Keratinocyte (primary cell): ENCODE data around the gene UQCR10. TPM values are rescaled to one million over a fixed set of nuclear protein-coding genes. Genes with fewer than 3 reads are reported as not detected.

Source experiments
- DNase-seq: peaks from one replicate; pipeline ENCODE4 v3.0.0-alpha.2; 2011; ENCODE audit warnings: low read depth, missing footprints, low spot score
- FAIRE-seq: peaks from 2 replicates; lab custom pipeline; 2011; peaks lifted over from hg19 to GRCh38; lab: Jason Lieb, UNC
- H2AFZ ChIP-seq: 2 replicates; pipeline ENCODE4 v1.6.0; 2012; ENCODE audit warnings: low read length, control low read depth, inconsistent platforms; ENCODE audit not compliant: control insufficient read depth
- H3K27ac ChIP-seq: 2 replicates; pipeline ENCODE4 v1.5.1; 2011; ENCODE audit warnings: low read length; ENCODE audit not compliant: control insufficient read depth, insufficient read depth
- H3K27me3 ChIP-seq: 3 replicates; pipeline ENCODE4 v1.6.0; 2011; ENCODE audit warnings: low read length; ENCODE audit not compliant: control insufficient read depth, insufficient read depth; ENCODE audit errors: extremely low read depth
- H3K36me3 ChIP-seq, 2 experiments: 2 replicates in 1 of 2; 3 replicates in 1 of 2; pipeline ENCODE4 v1.5.1; 2011; ENCODE audit warnings: low read length in 2 of 2, mild to moderate bottlenecking in 1 of 2; ENCODE audit not compliant: control insufficient read depth in 2 of 2, insufficient read depth in 2 of 2; ENCODE audit errors: extremely low read depth in 1 of 2
- H3K4me1 ChIP-seq: 3 replicates; pipeline ENCODE4 v1.5.1; 2011; ENCODE audit warnings: low read length; ENCODE audit not compliant: control insufficient read depth, insufficient read depth; ENCODE audit errors: extremely low read depth
- H3K4me2 ChIP-seq: 3 replicates; pipeline ENCODE4 v1.6.0; 2011; ENCODE audit warnings: low read depth, low read length; ENCODE audit not compliant: control insufficient read depth, insufficient read depth; ENCODE audit errors: extremely low read depth
- H3K4me3 ChIP-seq, 3 experiments: fragments of 200-600 bp in 1 of 3; sonication (generic) in 1 of 3; 2 replicates in 2 of 3; 3 replicates in 1 of 3; pipeline ENCODE4 v1.5.1; 2011 to 2016; ENCODE audit warnings: low read length in 3 of 3, mild to moderate bottlenecking in 3 of 3, control low read depth in 2 of 3, inconsistent platforms in 1 of 3, low read depth in 1 of 3, mixed read lengths in 1 of 3, mixed run types in 1 of 3, moderate library complexity in 1 of 3; ENCODE audit not compliant: control insufficient read depth in 2 of 3, insufficient read depth in 2 of 3; ENCODE audit errors: extremely low read depth in 1 of 3
- H3K79me2 ChIP-seq: 2 replicates; pipeline ENCODE4 v1.6.0; 2012; ENCODE audit warnings: low read length; ENCODE audit not compliant: control insufficient read depth, insufficient read depth
- H3K9ac ChIP-seq: 3 replicates; pipeline ENCODE4 v1.6.0; 2011; ENCODE audit warnings: low read length; ENCODE audit not compliant: control insufficient read depth, insufficient read depth; ENCODE audit errors: extremely low read depth
- H3K9me1 ChIP-seq: 3 replicates; pipeline ENCODE4 v1.6.0; 2011; ENCODE audit warnings: low read length; ENCODE audit not compliant: control insufficient read depth, insufficient read depth; ENCODE audit errors: extremely low read depth
- H3K9me3 ChIP-seq: 2 replicates; pipeline ENCODE4 v1.5.1; 2012; ENCODE audit warnings: low read depth, low read length; ENCODE audit not compliant: control insufficient read depth
- H4K20me1 ChIP-seq: 3 replicates; pipeline ENCODE4 v1.6.0; 2011; ENCODE audit warnings: low read length; ENCODE audit not compliant: control insufficient read depth, insufficient read depth; ENCODE audit errors: extremely low read depth
- EZH2 ChIP-seq: IDR thresholded peaks from one replicate; pipeline ENCODE4 v1.6.1; 2012; ENCODE audit warnings: inconsistent platforms, mild to moderate bottlenecking, low read length, moderate library complexity
- dilution Hi-C: fragments of 300-500 bp; cut with MboI; formaldehyde crosslinking; loops from one replicate; pipeline ENCODE4 v1.7.0; 2020; ENCODE audit warnings: low sequenced_read_pairs; ENCODE audit not compliant: extremely low pct_ligation_motif_present
- polyA plus RNA-seq, 5 experiments: library from polyadenylated mRNA; depleted of rRNA in 3 of 5; stranded (reverse) in 3 of 5; stranded (forward) in 1 of 5; unstranded in 1 of 5; fragments of >200 nt; gene quantifications; 1 replicate in 1 of 5; 2 replicates in 3 of 5; 3 replicates in 1 of 5; pipeline versions ENCODE4 v1.2.1 to v1.2.3, GENCODE V29; 2011 to 2012; ENCODE audit warnings: missing spikeins in 2 of 5, low read depth in 1 of 5, low replicate concordance in 1 of 5
- TF ChIP-seq, protein P1 (sequence below), 3 experiments: IDR thresholded peaks in 1 of 3; conservative IDR thresholded peaks in 1 of 3; optimal IDR thresholded peaks in 1 of 3; 2 replicates in 2 of 3; 3 replicates in 1 of 3; pipeline versions ENCODE3 to v1.5.1; 2011; ENCODE audit warnings: low read length in 3 of 3, mild to moderate bottlenecking in 3 of 3, moderate library complexity in 2 of 3, control low read depth in 1 of 3, inconsistent platforms in 1 of 3; ENCODE audit not compliant: insufficient read depth in 2 of 3; ENCODE audit errors: extremely low read depth in 1 of 3

Gene UQCR10
- polyA plus RNA-seq, 1 donor (not counting 4 experiments of a cell fraction or from before 2014, with no cell fraction given): 161 TPM

DNA sequence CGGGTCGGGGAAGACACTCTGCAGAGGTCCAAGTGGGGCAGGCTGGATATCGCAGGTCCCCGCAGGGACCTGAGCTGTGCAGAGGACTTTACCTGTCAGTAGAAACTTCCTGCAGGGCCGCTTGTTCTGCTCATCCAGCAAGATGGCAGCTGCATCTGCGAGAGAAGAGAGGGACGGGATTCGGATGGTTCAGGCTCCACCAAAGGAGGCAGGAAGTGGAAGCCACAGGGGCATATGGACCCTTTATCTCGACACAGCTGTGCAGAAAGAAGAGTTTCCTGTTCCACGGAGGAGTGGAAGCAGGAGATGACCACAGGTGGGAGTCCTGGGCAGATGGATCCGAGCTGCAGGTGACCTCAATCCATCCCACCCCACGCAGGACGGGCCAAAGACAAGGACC lies 24.8 kb upstream of the UQCR10 start:
- FAIRE-seq: no peak
- Histone ChIP-seq H3K79me2 (no peaks in the 10 kb centered on the region), H3K4me3 (no peak overlapping the region), H3K9me1 (no peaks in the 10 kb centered on the region), H2AFZ (no peak overlapping the region), H3K36me3 (peaks cover 0 to 5% of the 10 kb centered on the region in 2 experiments), H4K20me1 (no peaks in the 10 kb centered on the region), H3K4me2 (no peak overlapping the region), H3K4me1 (peaks cover 14% of the 10 kb centered on the region), H3K9me3 (no peaks in the 10 kb centered on the region), H3K9ac (no peak overlapping the region), H3K27ac (no peak overlapping the region), H3K27me3 (no peaks in the 10 kb centered on the region)
- no peak for TF ChIP-seq EZH2
- TF ChIP-seq, protein P1, sequence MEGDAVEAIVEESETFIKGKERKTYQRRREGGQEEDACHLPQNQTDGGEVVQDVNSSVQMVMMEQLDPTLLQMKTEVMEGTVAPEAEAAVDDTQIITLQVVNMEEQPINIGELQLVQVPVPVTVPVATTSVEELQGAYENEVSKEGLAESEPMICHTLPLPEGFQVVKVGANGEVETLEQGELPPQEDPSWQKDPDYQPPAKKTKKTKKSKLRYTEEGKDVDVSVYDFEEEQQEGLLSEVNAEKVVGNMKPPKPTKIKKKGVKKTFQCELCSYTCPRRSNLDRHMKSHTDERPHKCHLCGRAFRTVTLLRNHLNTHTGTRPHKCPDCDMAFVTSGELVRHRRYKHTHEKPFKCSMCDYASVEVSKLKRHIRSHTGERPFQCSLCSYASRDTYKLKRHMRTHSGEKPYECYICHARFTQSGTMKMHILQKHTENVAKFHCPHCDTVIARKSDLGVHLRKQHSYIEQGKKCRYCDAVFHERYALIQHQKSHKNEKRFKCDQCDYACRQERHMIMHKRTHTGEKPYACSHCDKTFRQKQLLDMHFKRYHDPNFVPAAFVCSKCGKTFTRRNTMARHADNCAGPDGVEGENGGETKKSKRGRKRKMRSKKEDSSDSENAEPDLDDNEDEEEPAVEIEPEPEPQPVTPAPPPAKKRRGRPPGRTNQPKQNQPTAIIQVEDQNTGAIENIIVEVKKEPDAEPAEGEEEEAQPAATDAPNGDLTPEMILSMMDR (optimal IDR thresholded peaks at IDR 0.05 in 1 of 3, IDR thresholded peaks at IDR 0.05 in 1 of 3, conservative IDR thresholded peaks at IDR 0.05 in 1 of 3; ENCODE audit: extremely low read depth in 1 of 3, insufficient read depth in 2 of 3, low read length in 3 of 3): no peak
- dilution Hi-C loops: no loop called here
- DNase-seq: no peak

DNA sequence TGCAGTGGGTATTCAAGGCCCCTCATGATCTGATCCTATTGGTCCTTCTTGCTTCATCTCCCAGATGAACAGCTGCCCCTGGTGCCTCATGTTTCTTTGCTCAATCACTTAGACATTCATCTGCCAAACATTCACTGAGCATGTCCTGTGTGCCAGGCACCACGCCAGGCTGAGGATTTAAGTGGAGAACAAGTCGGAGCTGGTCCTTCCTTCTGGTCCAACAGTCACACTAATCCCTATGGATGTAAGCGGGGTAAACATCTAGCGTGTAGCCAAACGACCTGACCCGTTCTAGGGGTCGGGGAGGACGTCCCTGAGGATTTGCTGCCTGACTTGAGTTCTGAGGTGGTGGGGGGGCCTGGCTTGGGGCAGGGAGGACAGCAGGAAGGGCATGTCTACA lies 22.3 kb upstream of the UQCR10 start:
- H3K9ac ChIP-seq: peak overlapping the region; percentile 6
- TF ChIP-seq EZH2: no peak
- TF ChIP-seq, protein P1 (optimal IDR thresholded peaks at IDR 0.05 in 1 of 3, IDR thresholded peaks at IDR 0.05 in 1 of 3, conservative IDR thresholded peaks at IDR 0.05 in 1 of 3; ENCODE audit: extremely low read depth in 1 of 3, insufficient read depth in 2 of 3, low read length in 3 of 3): no peak
- H3K27ac ChIP-seq: peak overlapping the region; percentile 0
- H2AFZ ChIP-seq: peak overlapping the region; percentile 58
- H3K4me1 ChIP-seq: peaks cover 18% of the 10 kb centered on the region
- dilution Hi-C loops: no loop called here
- H3K36me3 ChIP-seq: peaks cover 0 to 1% of the 10 kb centered on the region in 2 experiments
- no peaks in the 10 kb centered on the region for H3K27me3 ChIP-seq
- no peak overlapping the region for H3K4me3 ChIP-seq
- H3K4me2 ChIP-seq: peak overlapping the region; percentile 60
- H3K9me1 ChIP-seq: no peaks in the 10 kb centered on the region
- H3K9me3 ChIP-seq: no peaks in the 10 kb centered on the region
- H4K20me1 ChIP-seq: no peaks in the 10 kb centered on the region
- peak; percentile 100 for FAIRE-seq
- H3K79me2 ChIP-seq: no peaks in the 10 kb centered on the region
- DNase-seq: peak; percentile 42
